Head of caudate nucleus (tissue), 42 donors: ENCODE measurements around the gene SPCS3.
A peak's percentile ranks its signal among the peaks of the same experiment; 100 is the strongest.
"Not testable (repeated sequence)": the region's sequence is repeated elsewhere in the genome, so short reads cannot be mapped to it uniquely, and the experiment has no call there.

Experiments
- DNase-seq, 42 donors: peaks; one replicate each; pipeline versions ENCODE4 v3.0.0 to v3.0.0-alpha.2; 2020 to 2021; ENCODE audit warnings: mixed read lengths in 7 of 42
- intact Hi-C: fragments of 100-400 bp; cut with DNase I; formaldehyde crosslinking; loops from one replicate; pipeline ENCODE4 v1.15.0; 2022

SPCS3 gene

GRCh38 chr4:176319704-176320339, at the start of gene SPCS3:
Gene SPCS3, plus strand, starts transcription at chr4:176319966. Its CDS starts 111 bp downstream, at chr4:176320077.
- intact Hi-C loops = loop anchor here (5.0 to 10.0 kb wide), 2 partner anchors 123 to 255 kb away; partner anchors contain the start of genes SPATA4 and WDR17
- DNase-seq = peak; percentile 92 to 99 (median 98)

DNA sequence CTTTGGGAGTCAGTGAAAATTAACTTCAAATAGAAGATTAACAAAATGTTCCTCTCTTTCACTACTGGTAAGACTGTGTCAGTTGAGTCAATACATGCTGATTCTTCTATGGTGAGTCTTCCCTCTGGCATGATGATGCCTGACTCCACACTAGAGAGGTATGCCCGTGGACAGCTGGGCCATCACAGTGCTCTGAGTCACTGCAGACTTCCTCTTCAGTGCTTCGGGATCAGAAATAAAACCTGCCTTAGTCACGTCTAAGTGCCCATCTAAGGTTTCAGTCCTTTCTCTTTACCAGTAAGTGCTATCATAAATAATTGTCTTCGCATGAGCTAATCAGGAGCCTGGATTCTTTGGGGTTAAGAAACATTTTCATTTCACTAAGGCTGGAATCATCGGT, 49.1 kb upstream of the SPCS3 start:
- no peak for DNase-seq
- intact Hi-C loops = no loop called here

DNA sequence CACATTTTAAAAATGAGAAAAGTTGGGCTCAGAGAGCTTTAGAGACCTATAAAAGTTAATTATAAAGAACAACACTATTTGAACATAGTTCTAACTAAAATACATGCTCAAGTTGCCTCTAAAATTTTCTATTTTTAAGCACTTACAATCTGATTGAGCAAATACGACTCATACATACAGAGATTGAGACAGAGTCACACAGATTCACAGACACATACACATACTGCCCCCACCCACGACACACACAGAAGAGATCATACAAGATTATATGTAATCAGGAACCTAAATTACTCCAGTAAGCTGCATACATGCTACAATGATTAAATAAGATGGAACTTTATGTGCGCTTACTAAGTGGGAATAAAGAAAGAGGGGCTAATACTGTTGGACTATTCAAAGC, 48.0 kb upstream of the SPCS3 start:
- no peak for DNase-seq
- intact Hi-C loops = no loop called here

- no peak for DNase-seq
- intact Hi-C loops = no loop called here
Measured at GRCh38 chr4:176272799-176273198, 47.0 kb upstream of the SPCS3 start.

- intact Hi-C loops = no loop called here
- DNase-seq = no peak
Measured at GRCh38 chr4:176273736-176274135, 46.0 kb upstream of the SPCS3 start.

- no peak for DNase-seq
- intact Hi-C loops = no loop called here
Measured at GRCh38 chr4:176274441-176274840, 45.3 kb upstream of the SPCS3 start.

DNA sequence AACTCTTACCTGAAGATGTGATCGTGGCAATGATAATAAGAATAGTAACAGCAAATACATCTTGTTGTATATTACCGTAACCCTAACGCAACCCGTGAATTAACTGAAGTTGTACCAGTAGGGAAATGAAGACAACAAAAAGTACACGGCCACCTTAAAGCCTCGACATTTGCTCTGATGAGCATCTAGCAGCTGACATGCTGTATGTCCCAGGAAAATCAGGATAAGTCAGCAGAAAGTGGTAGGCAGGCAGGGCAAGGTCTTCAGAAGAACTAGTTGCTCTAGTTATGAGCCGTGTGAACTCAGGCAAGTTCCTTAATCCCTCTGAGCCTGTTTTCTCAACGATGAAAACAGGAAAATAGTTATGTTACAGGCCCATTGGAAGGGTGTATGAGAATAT, 43.1 kb upstream of the SPCS3 start:
- no peak for DNase-seq
- intact Hi-C loops = no loop called here

- peak; percentile 22 to 78 (median 50) for DNase-seq
- intact Hi-C loops = no loop called here
Measured at GRCh38 chr4:176277162-176277904, 42.4 kb upstream of the SPCS3 start.

DNA sequence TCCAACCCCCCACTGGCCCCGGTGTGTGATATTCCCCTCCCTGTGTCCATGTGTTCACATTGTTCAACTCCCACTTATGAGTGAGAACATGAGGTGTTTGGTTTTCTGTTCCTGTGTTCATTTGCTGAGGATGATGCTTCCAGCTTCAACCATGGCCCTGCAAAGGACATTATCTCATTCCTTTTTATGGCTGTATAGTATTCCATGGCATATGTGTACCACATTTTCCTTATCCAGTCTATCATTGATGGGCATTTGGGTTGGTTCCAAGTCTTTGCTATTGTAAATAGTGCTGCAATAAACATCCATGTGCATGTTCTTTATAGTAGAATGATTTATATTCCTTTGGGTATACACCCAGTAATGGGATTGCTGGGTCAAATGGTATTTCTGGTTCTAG, 40.2 kb upstream of the SPCS3 start:
- intact Hi-C loops, DNase-seq: not testable (repeated sequence)

GRCh38 chr4:176286728-176287127, 33.0 kb upstream of the SPCS3 start:
- DNase-seq = no peak
- intact Hi-C loops = no loop called here

GRCh38 chr4:176287546-176287945, 32.2 kb upstream of the SPCS3 start:
- no peak for DNase-seq
- intact Hi-C loops = no loop called here

- intact Hi-C loops = no loop called here
Measured at GRCh38 chr4:176288020-176288419, 31.7 kb upstream of the SPCS3 start.

GRCh38 chr4:176289561-176289960, 30.2 kb upstream of the SPCS3 start:
- intact Hi-C loops = no loop called here
- no peak for DNase-seq

More at GRCh38 chr4:176288020-176288419, 31.7 kb upstream of the SPCS3 start:
- DNase-seq = no peak

GRCh38 chr4:176290520-176290919, 29.2 kb upstream of the SPCS3 start:
- intact Hi-C loops = no loop called here
- DNase-seq = no peak

GRCh38 chr4:176291748-176292147, 28.0 kb upstream of the SPCS3 start:
- intact Hi-C loops = no loop called here
- DNase-seq = no peak

GRCh38 chr4:176292920-176293319, 26.8 kb upstream of the SPCS3 start:
- intact Hi-C loops = no loop called here

GRCh38 chr4:176293660-176294059, 26.1 kb upstream of the SPCS3 start:
- intact Hi-C loops = no loop called here
- DNase-seq = no peak

More at GRCh38 chr4:176292920-176293319, 26.8 kb upstream of the SPCS3 start:
- DNase-seq = no peak

DNA sequence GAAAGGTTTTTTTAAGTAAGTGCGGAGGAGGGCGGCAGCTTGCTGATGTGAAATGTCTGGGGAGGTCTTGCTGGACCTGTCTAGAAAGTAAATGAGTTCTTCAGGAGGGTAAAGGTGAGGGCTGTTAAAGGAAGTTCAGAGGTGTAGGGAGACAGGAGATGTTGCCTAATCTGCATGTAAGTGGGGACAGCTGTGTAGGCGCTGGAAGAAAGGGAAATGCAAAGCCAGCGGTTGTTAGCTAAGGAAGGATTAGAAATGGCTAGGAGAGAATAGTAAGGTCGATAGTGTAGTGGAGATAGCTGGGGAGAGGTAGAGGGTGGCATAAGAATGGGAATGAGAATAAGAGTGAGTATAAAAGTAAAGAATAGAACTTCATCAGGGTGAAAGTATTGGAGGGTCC, 23.9 kb upstream of the SPCS3 start:
- DNase-seq, intact Hi-C loops: not testable (repeated sequence)

- intact Hi-C loops = no loop called here
- DNase-seq = no peak
Measured at GRCh38 chr4:176298664-176299063, 21.1 kb upstream of the SPCS3 start.

DNA sequence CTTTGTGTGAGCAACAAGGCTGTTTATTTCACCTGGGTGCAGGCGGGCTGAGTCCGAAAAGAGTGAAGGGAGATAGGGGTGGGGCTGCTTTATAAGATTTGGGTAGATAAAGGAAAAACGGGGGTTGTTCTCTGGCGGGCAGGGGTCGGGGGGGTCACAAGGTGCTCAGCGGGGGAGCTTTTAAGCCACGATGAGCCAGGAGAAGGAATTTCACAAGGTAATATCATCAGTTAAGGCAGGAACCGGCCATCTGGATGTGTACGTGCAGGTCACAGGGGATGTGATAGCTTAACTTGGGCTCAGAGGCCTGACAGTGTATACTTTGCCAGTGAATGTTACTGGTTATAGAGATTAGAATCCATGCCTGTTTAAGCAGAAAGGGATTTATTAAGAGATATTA, 19.7 kb upstream of the SPCS3 start:
- intact Hi-C loops = no loop called here
- DNase-seq = no peak

GRCh38 chr4:176300565-176300964, 19.2 kb upstream of the SPCS3 start:
- DNase-seq = no peak
- intact Hi-C loops = no loop called here
